CD4-positive, CD25-positive, alpha-beta regulatory T cell (primary cell): ENCODE data around the gene RBL2. TPM values are rescaled to one million over a fixed set of nuclear protein-coding genes. Genes with fewer than 3 reads are reported as not detected.
A peak's percentile ranks its signal among the peaks of the same experiment; 100 is the strongest.
"Not testable (repeated sequence)": the region's sequence is repeated elsewhere in the genome, so short reads cannot be mapped to it uniquely, and the experiment has no call there.

Experiments
- ATAC-seq, 2 donors: fragments of 150-1000 bp; cut with Tn5 transposase; one replicate each; pipeline ENCODE4 v1.10.0; 2021; ENCODE audit warnings: low read depth in 2 of 2, moderate number of reproducible peaks in 2 of 2, moderate library complexity in 1 of 2
- DNase-seq, 3 donors: peaks; one replicate each; pipeline versions ENCODE4 v3.0.0 to v3.0.0-alpha.2; 2012 to 2022; ENCODE audit warnings: mixed read lengths in 1 of 3
- H3K27ac ChIP-seq: one replicate; pipeline ENCODE4 v1.7.0; 2013; ENCODE audit warnings: mild to moderate bottlenecking, low read length; ENCODE audit not compliant: insufficient read depth, poor library complexity, severe bottlenecking
- H3K27me3 ChIP-seq: one replicate; pipeline ENCODE4 v1.7.0; 2013; ENCODE audit warnings: low read length; ENCODE audit not compliant: control insufficient read depth, insufficient read depth
- H3K36me3 ChIP-seq: one replicate; pipeline ENCODE4 v1.7.0; 2013; ENCODE audit warnings: mild to moderate bottlenecking, low read length, moderate library complexity; ENCODE audit not compliant: control insufficient read depth, insufficient read depth
- H3K4me1 ChIP-seq: 2 replicates; pipeline ENCODE4 v1.7.0; 2013; ENCODE audit warnings: mild to moderate bottlenecking, low read length; ENCODE audit not compliant: insufficient read depth, control insufficient read depth, poor library complexity, severe bottlenecking
- H3K4me3 ChIP-seq: one replicate; pipeline ENCODE4 v1.7.0; 2013; ENCODE audit warnings: low read depth, mild to moderate bottlenecking, low read length, moderate library complexity
- H3K9me3 ChIP-seq, 2 experiments: 1 replicate in 1 of 2; 2 replicates in 1 of 2; pipeline ENCODE4 v1.7.0; 2013; ENCODE audit warnings: low read length in 2 of 2, mild to moderate bottlenecking in 1 of 2, moderate library complexity in 1 of 2; ENCODE audit not compliant: control insufficient read depth in 2 of 2
- H3K27ac Mint-ChIP-seq, 3 donors: one replicate each; pipeline ENCODE4 v1.8.0; 2020 to 2022; ENCODE audit warnings: mild to moderate bottlenecking in 3 of 3, mixed read lengths in 3 of 3, moderate library complexity in 2 of 3
- H3K27me3 Mint-ChIP-seq: one replicate; pipeline ENCODE4 v1.8.0; 2022; ENCODE audit warnings: mild to moderate bottlenecking, mixed read lengths
- H3K36me3 Mint-ChIP-seq: one replicate; pipeline ENCODE4 v1.8.0; 2020; ENCODE audit warnings: mixed read lengths
- H3K4me1 Mint-ChIP-seq, 4 donors: one replicate each; pipeline ENCODE4 v1.8.0; 2020 to 2022; ENCODE audit warnings: mixed read lengths in 4 of 4, mild to moderate bottlenecking in 1 of 4
- H3K4me3 Mint-ChIP-seq, 4 donors: one replicate each; pipeline ENCODE4 v1.8.0; 2020 to 2022; ENCODE audit warnings: mild to moderate bottlenecking in 4 of 4, mixed read lengths in 4 of 4, moderate library complexity in 3 of 4
- H3K9me3 Mint-ChIP-seq, 7 donors: one replicate each; pipeline ENCODE4 v1.8.0; 2020 to 2022; ENCODE audit warnings: mixed read lengths in 7 of 7, mild to moderate bottlenecking in 3 of 7, moderate library complexity in 2 of 7
- polyA plus RNA-seq, 4 donors: library from polyadenylated mRNA; unstranded; fragments of 300-500 nt; fragmentation: Illumina TruSeq; gene quantifications; one replicate each; pipeline ENCODE4 v1.2.3, GENCODE V29; 2021
- total RNA-seq: library from RNA; stranded (reverse); gene quantifications from one replicate; pipeline ENCODE4 v1.2.3, GENCODE V29; 2022

Gene RBL2
- total and polyA plus RNA-seq, 5 donors from 2014 or later = 168 to 215 (median 208) TPM

DNA sequence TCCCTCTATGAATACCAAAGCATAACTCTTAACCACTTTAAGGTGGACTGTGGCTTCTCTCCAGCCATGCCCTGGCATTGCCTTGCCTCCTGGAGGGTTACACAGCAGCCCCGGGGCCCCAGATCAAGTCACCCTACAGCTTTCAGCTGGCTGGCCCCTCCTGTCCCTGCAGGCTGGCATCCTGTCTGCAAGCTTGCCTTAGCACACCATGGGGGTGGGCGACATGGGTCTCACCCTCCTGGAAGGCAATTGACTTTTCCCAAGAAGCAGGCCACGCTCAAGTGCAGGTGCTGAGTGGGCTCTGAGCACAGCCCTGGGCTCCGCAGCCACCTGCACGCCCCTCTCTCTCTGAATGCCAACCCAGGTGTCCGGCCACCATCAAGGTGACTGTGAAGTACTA is 94.5 kb downstream of the RBL2 start:
- Histone ChIP-seq H3K27ac (no peak overlapping the region), H3K4me1 (peaks cover 10% of the 10 kb centered on the region), H3K9me3 (no peaks in the 10 kb centered on the region), H3K4me3 (no peak overlapping the region), H3K27me3 (no peaks in the 10 kb centered on the region), H3K36me3 (no peaks in the 10 kb centered on the region)
- ATAC-seq = no peak
- H3K9me3 Mint-ChIP-seq = peaks cover 0 to 2% (median 0%) of the 10 kb centered on the region in 7 donors
- H3K4me3 Mint-ChIP-seq = no peak overlapping the region
- no peaks in the 10 kb centered on the region for H3K27me3 Mint-ChIP-seq
- DNase-seq = no peak
- peaks cover 0 to 22% (median 7%) of the 10 kb centered on the region in 4 donors for H3K4me1 Mint-ChIP-seq
- no peaks in the 10 kb centered on the region for H3K36me3 Mint-ChIP-seq
- no peak overlapping the region for H3K27ac Mint-ChIP-seq

DNA sequence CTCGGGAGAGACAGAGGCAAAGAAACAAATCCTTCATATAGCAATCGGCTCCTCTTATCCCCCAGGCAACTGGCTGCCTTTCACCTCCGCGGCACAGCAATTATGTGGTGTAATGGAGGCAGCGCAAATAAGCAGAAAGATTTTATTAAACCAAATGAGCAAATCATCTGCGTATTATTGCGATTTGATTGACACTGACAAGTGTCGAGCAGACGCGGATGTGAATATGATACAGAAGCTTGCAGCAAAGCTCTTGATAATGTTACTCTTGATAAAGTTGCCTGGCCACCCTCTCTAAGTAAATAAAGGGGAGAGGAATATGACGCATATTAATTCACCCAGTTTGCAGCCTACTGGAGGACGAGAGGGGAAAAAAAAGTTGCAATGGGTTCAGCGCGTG is 95.2 kb downstream of the RBL2 start:
- Histone ChIP-seq H3K36me3 (no peaks in the 10 kb centered on the region), H3K27me3 (no peaks in the 10 kb centered on the region), H3K4me1 (peaks cover 14% of the 10 kb centered on the region), H3K9me3 (no peaks in the 10 kb centered on the region), H3K27ac (no peak overlapping the region), H3K4me3 (no peak overlapping the region)
- Mint-ChIP-seq H3K27me3 (no peaks in the 10 kb centered on the region), H3K9me3 (peaks cover 0 to 2% (median 0%) of the 10 kb centered on the region in 7 donors), H3K27ac (no peak overlapping the region), H3K4me3 (no peak overlapping the region), H3K4me1 (peaks cover 4 to 27% (median 11%) of the 10 kb centered on the region in 4 donors), H3K36me3 (no peaks in the 10 kb centered on the region)
- no peak for DNase-seq
- ATAC-seq = no peak

DNA sequence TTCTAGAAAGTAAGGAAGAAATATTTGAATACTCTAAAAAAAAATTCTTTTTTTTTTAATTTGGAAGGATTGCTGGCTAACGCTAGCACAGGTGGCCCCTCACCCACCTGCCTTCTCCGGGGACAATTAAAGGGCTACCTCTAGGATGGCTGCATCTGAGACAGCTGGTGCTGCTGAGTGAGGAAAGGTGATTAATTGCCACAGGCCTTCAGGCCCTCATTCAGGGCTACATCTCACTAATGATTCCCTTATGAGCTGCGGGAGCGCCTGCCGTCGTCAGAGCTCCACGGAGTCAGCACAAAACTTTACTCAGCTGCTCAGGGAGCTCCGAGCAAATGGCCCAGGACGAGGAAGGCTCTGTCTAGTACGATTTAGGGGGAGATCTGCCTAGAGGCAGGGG is 95.8 kb downstream of the RBL2 start:
- Mint-ChIP-seq H3K9me3 (peaks cover 0 to 2% (median 0%) of the 10 kb centered on the region in 7 donors), H3K27me3 (no peaks in the 10 kb centered on the region), H3K36me3 (no peaks in the 10 kb centered on the region), H3K4me1 (peaks cover 4 to 32% (median 14%) of the 10 kb centered on the region in 4 donors), H3K4me3 (no peak overlapping the region), H3K27ac (no peak overlapping the region)
- no peaks in the 10 kb centered on the region for H3K36me3 ChIP-seq
- no peak overlapping the region for H3K4me3 ChIP-seq
- H3K4me1 ChIP-seq = peaks cover 17% of the 10 kb centered on the region
- ATAC-seq = no peak
- no peaks in the 10 kb centered on the region for H3K9me3 ChIP-seq
- DNase-seq = no peak
- H3K27ac ChIP-seq = no peak overlapping the region
- no peaks in the 10 kb centered on the region for H3K27me3 ChIP-seq

DNA sequence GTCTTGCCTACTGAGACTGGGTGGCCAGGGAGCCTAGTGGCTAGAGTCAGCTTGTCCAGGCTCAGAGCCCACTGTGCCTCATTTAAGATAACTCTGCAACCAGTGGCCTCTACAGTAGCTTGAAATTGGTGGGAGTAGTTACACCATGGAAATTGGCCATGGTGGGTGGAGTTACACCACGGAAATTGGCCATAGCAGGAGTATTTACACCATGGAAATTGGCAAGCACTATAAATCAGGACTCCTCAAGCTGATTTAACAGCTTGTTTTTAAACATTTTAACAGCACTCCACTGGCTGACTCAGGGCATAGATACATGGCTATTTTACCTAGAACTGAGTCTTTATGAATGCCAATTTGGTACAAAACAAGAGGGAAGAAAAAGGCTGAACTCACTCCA is 96.5 kb downstream of the RBL2 start:
- H3K27ac Mint-ChIP-seq = no peak overlapping the region
- DNase-seq (no peak), ATAC-seq (no peak)
- no peak overlapping the region for H3K4me3 Mint-ChIP-seq
- no peaks in the 10 kb centered on the region for H3K9me3 ChIP-seq
- peaks cover 0 to 2% (median 0%) of the 10 kb centered on the region in 7 donors for H3K9me3 Mint-ChIP-seq
- peaks cover 17% of the 10 kb centered on the region for H3K4me1 ChIP-seq
- H3K27me3 Mint-ChIP-seq = no peaks in the 10 kb centered on the region
- H3K27ac ChIP-seq = no peak overlapping the region
- no peaks in the 10 kb centered on the region for H3K36me3 ChIP-seq
- H3K4me3 ChIP-seq = no peak overlapping the region
- no peaks in the 10 kb centered on the region for H3K36me3 Mint-ChIP-seq
- peaks cover 4 to 33% (median 16%) of the 10 kb centered on the region in 4 donors for H3K4me1 Mint-ChIP-seq
- no peaks in the 10 kb centered on the region for H3K27me3 ChIP-seq

DNA sequence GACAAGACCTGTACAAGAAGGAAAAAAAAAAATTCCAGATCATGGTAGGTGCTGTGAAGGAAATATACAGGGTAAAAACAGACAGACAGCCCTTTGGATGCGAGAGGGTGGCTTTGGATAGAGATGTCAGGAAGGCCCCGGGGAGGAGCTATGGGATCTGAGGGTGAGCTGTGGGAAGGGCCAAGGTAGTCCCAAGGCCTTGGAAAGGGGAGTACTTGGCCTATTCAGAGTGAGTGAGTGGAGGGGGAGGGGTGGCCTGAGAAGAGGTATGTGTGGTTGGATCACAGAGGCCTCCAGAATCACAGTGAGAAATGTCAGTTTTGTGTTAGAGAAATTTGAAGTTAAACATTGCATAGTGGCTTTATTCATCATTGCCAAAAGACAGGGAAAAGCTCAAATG is 99.9 kb downstream of the RBL2 start:
- no peaks in the 10 kb centered on the region for H3K9me3 ChIP-seq
- H3K36me3 ChIP-seq = no peaks in the 10 kb centered on the region
- no peak overlapping the region for H3K4me3 Mint-ChIP-seq
- peak overlapping the region; percentile 23 to 84 (median 60) for H3K27ac Mint-ChIP-seq
- no peak overlapping the region for H3K27ac ChIP-seq
- H3K27me3 Mint-ChIP-seq = no peaks in the 10 kb centered on the region
- peaks cover 13 to 42% (median 29%) of the 10 kb centered on the region in 4 donors for H3K4me1 Mint-ChIP-seq
- H3K36me3 Mint-ChIP-seq = no peaks in the 10 kb centered on the region
- ATAC-seq = no peak
- no peak overlapping the region for H3K4me3 ChIP-seq
- DNase-seq = no peak
- H3K9me3 Mint-ChIP-seq = no peaks in the 10 kb centered on the region
- no peaks in the 10 kb centered on the region for H3K27me3 ChIP-seq
- H3K4me1 ChIP-seq = peaks cover 28% of the 10 kb centered on the region

DNA sequence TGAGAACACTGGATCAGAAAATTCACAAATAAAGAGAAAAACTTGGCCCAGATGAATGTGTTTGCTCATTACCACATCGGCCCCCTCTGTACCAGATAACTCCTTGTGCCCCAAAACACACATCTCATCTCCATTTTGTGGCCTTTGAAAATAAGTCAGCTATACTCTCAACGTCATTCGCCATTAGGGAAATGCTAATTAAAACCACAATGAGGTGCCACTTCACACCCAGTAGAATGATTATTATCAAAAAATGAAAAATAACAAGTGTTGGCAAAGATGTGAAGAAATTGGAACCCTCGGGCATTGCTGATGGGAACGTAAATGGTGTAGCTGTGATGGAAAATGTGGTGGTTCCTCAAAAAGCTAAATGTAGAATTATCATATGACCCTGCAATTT is 103.4 kb downstream of the RBL2 start:
- Histone ChIP-seq H3K4me3 (peak overlapping the region; percentile 34), H3K27ac (no peak overlapping the region), H3K36me3 (no peaks in the 10 kb centered on the region), H3K27me3 (no peaks in the 10 kb centered on the region), H3K9me3 (no peaks in the 10 kb centered on the region), H3K4me1 (peaks cover 28% of the 10 kb centered on the region)
- Mint-ChIP-seq H3K4me3 (peak overlapping the region in 2 of 4 donors; percentile 35 to 53), H3K27ac (peak overlapping the region; percentile 64 to 85 (median 82)), H3K9me3 (no peaks in the 10 kb centered on the region), H3K27me3 (no peaks in the 10 kb centered on the region), H3K4me1 (peaks cover 13 to 45% (median 30%) of the 10 kb centered on the region in 4 donors), H3K36me3 (no peaks in the 10 kb centered on the region)
- DNase-seq = peak in 1 of 3 donors; percentile 35
- ATAC-seq = peak in 1 of 2 donors; percentile 48

DNA sequence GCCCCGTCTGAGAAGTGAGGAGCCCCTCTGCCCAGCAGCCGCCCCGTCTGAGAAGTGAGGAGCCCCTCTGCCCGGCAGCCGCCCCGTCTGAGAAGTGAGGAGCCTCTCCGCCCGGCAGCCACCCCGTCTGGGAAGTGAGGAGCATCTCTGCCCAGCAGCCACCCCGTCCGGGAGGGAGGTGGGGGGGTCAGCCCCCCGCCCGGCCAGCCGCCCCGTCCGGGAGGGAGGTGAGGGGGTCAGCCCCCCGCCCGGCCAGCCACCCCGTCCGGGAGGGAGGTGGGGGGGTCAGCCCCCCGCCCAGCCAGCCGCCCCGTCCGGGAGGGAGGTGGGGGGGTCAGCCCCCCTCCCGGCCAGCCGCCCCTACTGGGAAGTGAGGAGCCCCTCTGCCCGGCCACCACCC is 105.1 kb downstream of the RBL2 start:
- peaks cover 11 to 51% (median 28%) of the 10 kb centered on the region in 4 donors for H3K4me1 Mint-ChIP-seq
- not testable (repeated sequence) for DNase-seq, H3K27ac Mint-ChIP-seq, H3K27ac ChIP-seq, H3K27me3 Mint-ChIP-seq, H3K9me3 ChIP-seq, H3K36me3 ChIP-seq, H3K4me3 ChIP-seq, H3K36me3 Mint-ChIP-seq, H3K9me3 Mint-ChIP-seq, H3K27me3 ChIP-seq, ATAC-seq, H3K4me3 Mint-ChIP-seq
- H3K4me1 ChIP-seq = peaks cover 27% of the 10 kb centered on the region
